T47D (cell line): ENCODE measurements around the gene SAP30BP.

Experiments
- DNase-seq, 2 experiments: peaks; one replicate each; pipeline versions ENCODE4 v3.0.0 to v3.0.0-alpha.2; 2011 to 2012; ENCODE audit warnings: low read depth in 1 of 2, low spot score in 1 of 2
- JUND ChIP-seq: IDR thresholded peaks from 2 replicates; pipeline ENCODE4 v1.6.1; 2012; ENCODE audit warnings: low read depth
- in situ Hi-C: cut with HindIII; loops from 2 replicates; pipeline ENCODE4 v1.10.0; 2016; ENCODE audit warnings: low sequenced_read_pairs, low pct_unique_long_range_greater_than_20kb

Gene SAP30BP

GRCh38 chr17:75738218-75738802 lies 71.2 kb downstream of the SAP30BP start:
- DNase-seq, result no peak
- in situ Hi-C loops, result no loop called here
- no peak for TF ChIP-seq JUND

GRCh38 chr17:75739174-75739573 lies 72.0 kb downstream of the SAP30BP start:
- no peak for DNase-seq
- in situ Hi-C loops, result no loop called here
- TF ChIP-seq JUND, result no peak

- in situ Hi-C loops, result no loop called here
- DNase-seq, result no peak
- no peak for TF ChIP-seq JUND
These were observed 72.7 kb downstream of the SAP30BP start for GRCh38 chr17:75739801-75740200.

- in situ Hi-C loops, result no loop called here
- DNase-seq, result no peak
- TF ChIP-seq JUND, result no peak
These were observed 73.1 kb downstream of the SAP30BP start for GRCh38 chr17:75740215-75740614.

- DNase-seq, result no peak
- TF ChIP-seq JUND, result no peak
- in situ Hi-C loops, result no loop called here
These were observed 73.5 kb downstream of the SAP30BP start for GRCh38 chr17:75740631-75741077.

- DNase-seq, result no peak
- TF ChIP-seq JUND, result no peak
- in situ Hi-C loops, result no loop called here
These were observed 75.2 kb downstream of the SAP30BP start for GRCh38 chr17:75742337-75742736.

GRCh38 chr17:75743625-75744206 lies 76.6 kb downstream of the SAP30BP start:
- in situ Hi-C loops, result no loop called here
- no peak for TF ChIP-seq JUND
- no peak for DNase-seq

- in situ Hi-C loops, result no loop called here
- no peak for TF ChIP-seq JUND
- no peak for DNase-seq
These were observed 81.6 kb downstream of the SAP30BP start for GRCh38 chr17:75748706-75749105.

- in situ Hi-C loops, result no loop called here
- DNase-seq, result peak; percentile 75 to 78
- TF ChIP-seq JUND, result no peak
These were observed 82.6 kb downstream of the SAP30BP start for GRCh38 chr17:75749545-75750389.

- in situ Hi-C loops, result no loop called here
- no peak for DNase-seq
- TF ChIP-seq JUND, result no peak
These were observed 83.7 kb downstream of the SAP30BP start for GRCh38 chr17:75750661-75751423.

- in situ Hi-C loops, result no loop called here
These were observed 84.7 kb downstream of the SAP30BP start for GRCh38 chr17:75751676-75752404.

GRCh38 chr17:75752405-75752709 lies 85.2 kb downstream of the SAP30BP start:
- no peak for TF ChIP-seq JUND
- no peak for DNase-seq
- in situ Hi-C loops, result no loop called here

More at GRCh38 chr17:75751676-75752404, 84.7 kb downstream of the SAP30BP start:
- no peak for TF ChIP-seq JUND
- DNase-seq, result no peak
